CD4-positive, CD25-positive, alpha-beta regulatory T cell (primary cell): Measurements from ENCODE around the gene HES6. TPM values are rescaled to one million over a fixed set of nuclear protein-coding genes. Genes with fewer than 3 reads are reported as not detected.
A peak's percentile ranks its signal among the peaks of the same experiment; 100 is the strongest.

Source experiments
- ATAC-seq, 2 donors: fragments of 150-1000 bp; cut with Tn5 transposase; one replicate each; pipeline ENCODE4 v1.10.0; 2021; ENCODE audit warnings: low read depth in 2 of 2, moderate number of reproducible peaks in 2 of 2, moderate library complexity in 1 of 2
- DNase-seq, 3 donors: peaks; one replicate each; pipeline versions ENCODE4 v3.0.0 to v3.0.0-alpha.2; 2012 to 2022; ENCODE audit warnings: mixed read lengths in 1 of 3
- H3K27ac ChIP-seq: one replicate; pipeline ENCODE4 v1.7.0; 2013; ENCODE audit warnings: mild to moderate bottlenecking, low read length; ENCODE audit not compliant: insufficient read depth, poor library complexity, severe bottlenecking
- H3K27me3 ChIP-seq: one replicate; pipeline ENCODE4 v1.7.0; 2013; ENCODE audit warnings: low read length; ENCODE audit not compliant: control insufficient read depth, insufficient read depth
- H3K36me3 ChIP-seq: one replicate; pipeline ENCODE4 v1.7.0; 2013; ENCODE audit warnings: mild to moderate bottlenecking, low read length, moderate library complexity; ENCODE audit not compliant: control insufficient read depth, insufficient read depth
- H3K4me1 ChIP-seq: 2 replicates; pipeline ENCODE4 v1.7.0; 2013; ENCODE audit warnings: mild to moderate bottlenecking, low read length; ENCODE audit not compliant: insufficient read depth, control insufficient read depth, poor library complexity, severe bottlenecking
- H3K4me3 ChIP-seq: one replicate; pipeline ENCODE4 v1.7.0; 2013; ENCODE audit warnings: low read depth, mild to moderate bottlenecking, low read length, moderate library complexity
- H3K9me3 ChIP-seq, 2 experiments: 1 replicate in 1 of 2; 2 replicates in 1 of 2; pipeline ENCODE4 v1.7.0; 2013; ENCODE audit warnings: low read length in 2 of 2, mild to moderate bottlenecking in 1 of 2, moderate library complexity in 1 of 2; ENCODE audit not compliant: control insufficient read depth in 2 of 2
- H3K27ac Mint-ChIP-seq, 3 donors: one replicate each; pipeline ENCODE4 v1.8.0; 2020 to 2022; ENCODE audit warnings: mild to moderate bottlenecking in 3 of 3, mixed read lengths in 3 of 3, moderate library complexity in 2 of 3
- H3K27me3 Mint-ChIP-seq: one replicate; pipeline ENCODE4 v1.8.0; 2022; ENCODE audit warnings: mild to moderate bottlenecking, mixed read lengths
- H3K36me3 Mint-ChIP-seq: one replicate; pipeline ENCODE4 v1.8.0; 2020; ENCODE audit warnings: mixed read lengths
- H3K4me1 Mint-ChIP-seq, 4 donors: one replicate each; pipeline ENCODE4 v1.8.0; 2020 to 2022; ENCODE audit warnings: mixed read lengths in 4 of 4, mild to moderate bottlenecking in 1 of 4
- H3K4me3 Mint-ChIP-seq, 4 donors: one replicate each; pipeline ENCODE4 v1.8.0; 2020 to 2022; ENCODE audit warnings: mild to moderate bottlenecking in 4 of 4, mixed read lengths in 4 of 4, moderate library complexity in 3 of 4
- H3K9me3 Mint-ChIP-seq, 7 donors: one replicate each; pipeline ENCODE4 v1.8.0; 2020 to 2022; ENCODE audit warnings: mixed read lengths in 7 of 7, mild to moderate bottlenecking in 3 of 7, moderate library complexity in 2 of 7
- polyA plus RNA-seq, 4 donors: library from polyadenylated mRNA; unstranded; fragments of 300-500 nt; fragmentation: Illumina TruSeq; gene quantifications; one replicate each; pipeline ENCODE4 v1.2.3, GENCODE V29; 2021
- total RNA-seq: library from RNA; stranded (reverse); gene quantifications from one replicate; pipeline ENCODE4 v1.2.3, GENCODE V29; 2022

Gene HES6
- total and polyA plus RNA-seq, 5 donors from 2014 or later, result 1.5 to 3.9 (median 2.3) TPM

DNA sequence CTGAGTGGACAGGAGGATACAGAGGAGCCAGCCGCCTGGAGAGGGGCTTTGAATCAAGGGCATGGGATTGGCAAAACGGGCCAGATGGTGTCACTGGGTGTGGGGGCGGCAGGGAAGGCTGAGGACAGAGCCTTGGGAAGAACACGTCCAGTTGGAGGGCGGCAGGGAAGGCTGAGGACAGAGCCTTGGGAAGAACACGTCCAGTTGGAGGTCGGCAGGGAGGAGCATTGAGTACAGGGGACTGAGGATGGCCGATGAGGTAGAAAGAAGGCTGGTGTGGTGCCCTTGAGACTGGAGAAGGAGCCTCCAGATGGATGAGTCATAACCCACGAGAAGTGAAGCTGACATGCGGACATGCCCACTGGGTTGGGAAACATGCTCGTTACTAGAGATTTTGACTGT lies 4.5 kb downstream of the HES6 start:
- peak overlapping the region; percentile 10 to 75 (median 66) for H3K4me3 Mint-ChIP-seq
- H3K9me3 Mint-ChIP-seq, result peaks cover 0 to 3% (median 0%) of the 10 kb centered on the region in 7 donors
- peaks cover 12% of the 10 kb centered on the region for H3K27me3 ChIP-seq

GRCh38 chr2:238233625-238234024 lies 6.2 kb downstream of the HES6 start:
- no peaks in the 10 kb centered on the region for H3K36me3 ChIP-seq
- H3K27me3 ChIP-seq, result peaks cover 12% of the 10 kb centered on the region
- peaks cover 8 to 27% (median 14%) of the 10 kb centered on the region in 4 donors for H3K4me1 Mint-ChIP-seq
- DNase-seq (no peak), ATAC-seq (no peak)
- H3K27ac Mint-ChIP-seq, result no peak overlapping the region
- H3K9me3 Mint-ChIP-seq, result peaks cover 0 to 3% (median 1%) of the 10 kb centered on the region in 7 donors
- H3K27me3 Mint-ChIP-seq, result peaks cover 52% of the 10 kb centered on the region
- no peak overlapping the region for H3K4me3 ChIP-seq
- peak overlapping the region; percentile 60 to 77 (median 71) for H3K4me3 Mint-ChIP-seq
- no peaks in the 10 kb centered on the region for H3K9me3 ChIP-seq
- peaks cover 14% of the 10 kb centered on the region for H3K4me1 ChIP-seq
- no peak overlapping the region for H3K27ac ChIP-seq
- H3K36me3 Mint-ChIP-seq, result peaks cover 4% of the 10 kb centered on the region

More for the DNA sequence above, 4.5 kb downstream of the HES6 start:
- Mint-ChIP-seq H3K4me1 (peaks cover 8 to 25% (median 14%) of the 10 kb centered on the region in 4 donors), H3K27me3 (peaks cover 48% of the 10 kb centered on the region), H3K36me3 (peaks cover 4% of the 10 kb centered on the region), H3K27ac (no peak overlapping the region)
- ATAC-seq, result no peak
- no peaks in the 10 kb centered on the region for H3K36me3 ChIP-seq
- H3K4me1 ChIP-seq, result peaks cover 23% of the 10 kb centered on the region
- no peak for DNase-seq
- H3K27ac ChIP-seq, result no peak overlapping the region
- H3K9me3 ChIP-seq, result no peaks in the 10 kb centered on the region
- H3K4me3 ChIP-seq, result no peak overlapping the region

DNA sequence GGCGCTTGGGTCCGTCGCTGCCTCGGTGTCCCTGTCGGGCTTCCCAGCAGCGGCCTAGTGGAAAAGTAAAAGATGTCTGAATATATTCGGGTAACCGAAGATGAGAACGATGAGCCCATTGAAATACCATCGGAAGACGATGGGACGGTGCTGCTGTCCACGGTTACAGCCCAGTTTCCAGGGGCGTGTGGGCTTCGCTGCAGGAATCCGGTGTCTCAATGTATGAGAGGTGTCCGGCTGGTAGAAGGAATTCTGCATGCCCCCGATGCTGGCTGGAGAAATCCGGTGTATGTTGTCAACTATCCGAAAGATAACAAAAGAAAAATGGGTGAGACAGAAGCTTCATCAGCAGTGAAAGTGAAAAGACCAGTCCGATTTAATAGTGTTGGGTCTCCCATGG lies 8.0 kb downstream of the HES6 start:
- H3K27ac Mint-ChIP-seq, result no peak overlapping the region
- peaks cover 8 to 29% (median 14%) of the 10 kb centered on the region in 4 donors for H3K4me1 Mint-ChIP-seq
- peaks cover 39% of the 10 kb centered on the region for H3K27me3 Mint-ChIP-seq
- Histone ChIP-seq H3K4me1 (peaks cover 12% of the 10 kb centered on the region), H3K27me3 (peaks cover 8% of the 10 kb centered on the region), H3K27ac (no peak overlapping the region), H3K4me3 (no peak overlapping the region), H3K9me3 (no peaks in the 10 kb centered on the region), H3K36me3 (no peaks in the 10 kb centered on the region)
- peaks cover 4% of the 10 kb centered on the region for H3K36me3 Mint-ChIP-seq
- peak overlapping the region; percentile 63 to 89 (median 76) for H3K4me3 Mint-ChIP-seq
- H3K9me3 Mint-ChIP-seq, result peaks cover 0 to 3% (median 1%) of the 10 kb centered on the region in 7 donors
- no peak for DNase-seq
- ATAC-seq, result no peak

- no peak overlapping the region for H3K27ac Mint-ChIP-seq
- Histone ChIP-seq H3K4me1 (peaks cover 12% of the 10 kb centered on the region), H3K27ac (no peak overlapping the region), H3K36me3 (no peaks in the 10 kb centered on the region), H3K27me3 (peaks cover 8% of the 10 kb centered on the region), H3K9me3 (no peaks in the 10 kb centered on the region), H3K4me3 (no peak overlapping the region)
- ATAC-seq (peak; percentile 81 to 93), DNase-seq (peak; percentile 67 to 85 (median 72))
- peak overlapping the region; percentile 75 to 89 (median 82) for H3K4me3 Mint-ChIP-seq
- H3K27me3 Mint-ChIP-seq, result peaks cover 39% of the 10 kb centered on the region
- H3K9me3 Mint-ChIP-seq, result peaks cover 0 to 3% (median 1%) of the 10 kb centered on the region in 7 donors
- peaks cover 8 to 29% (median 14%) of the 10 kb centered on the region in 4 donors for H3K4me1 Mint-ChIP-seq
- H3K36me3 Mint-ChIP-seq, result peaks cover 4% of the 10 kb centered on the region
Measured at GRCh38 chr2:238231251-238231793, 8.5 kb downstream of the HES6 start.

GRCh38 chr2:238230699-238231098 lies 9.1 kb downstream of the HES6 start:
- Histone ChIP-seq H3K4me3 (peak overlapping the region; percentile 41), H3K36me3 (no peaks in the 10 kb centered on the region), H3K9me3 (no peaks in the 10 kb centered on the region), H3K27me3 (peaks cover 4% of the 10 kb centered on the region), H3K27ac (no peak overlapping the region), H3K4me1 (peaks cover 12% of the 10 kb centered on the region)
- Mint-ChIP-seq H3K9me3 (peaks cover 0 to 3% (median 1%) of the 10 kb centered on the region in 7 donors), H3K4me3 (peak overlapping the region; percentile 40 to 89 (median 82)), H3K27ac (peak overlapping the region in 1 of 3 donors; percentile 4), H3K4me1 (peaks cover 8 to 29% (median 14%) of the 10 kb centered on the region in 4 donors), H3K27me3 (peaks cover 34% of the 10 kb centered on the region), H3K36me3 (peaks cover 5% of the 10 kb centered on the region)
- DNase-seq (no peak), ATAC-seq (no peak)

- peaks cover 0 to 3% (median 0%) of the 10 kb centered on the region in 7 donors for H3K9me3 Mint-ChIP-seq
- no peaks in the 10 kb centered on the region for H3K27me3 ChIP-seq
- H3K9me3 ChIP-seq, result no peaks in the 10 kb centered on the region
- H3K36me3 Mint-ChIP-seq, result peaks cover 8% of the 10 kb centered on the region
- peaks cover 8% of the 10 kb centered on the region for H3K4me1 ChIP-seq
- H3K36me3 ChIP-seq, result no peaks in the 10 kb centered on the region
- peaks cover 6 to 26% (median 14%) of the 10 kb centered on the region in 4 donors for H3K4me1 Mint-ChIP-seq
- no peak overlapping the region for H3K4me3 ChIP-seq
- H3K27me3 Mint-ChIP-seq, result peaks cover 26% of the 10 kb centered on the region
- H3K27ac ChIP-seq, result no peak overlapping the region
- no peak for DNase-seq
- no peak overlapping the region for H3K27ac Mint-ChIP-seq
- peak overlapping the region in 1 of 4 donors; percentile 74 for H3K4me3 Mint-ChIP-seq
- no peak for ATAC-seq
Measured at GRCh38 chr2:238228700-238229099, 11.1 kb downstream of the HES6 start.

GRCh38 chr2:238227587-238228032 lies 12.2 kb downstream of the HES6 start:
- Histone ChIP-seq H3K4me1 (peaks cover 8% of the 10 kb centered on the region), H3K4me3 (no peak overlapping the region), H3K9me3 (no peaks in the 10 kb centered on the region), H3K27me3 (no peaks in the 10 kb centered on the region), H3K36me3 (no peaks in the 10 kb centered on the region), H3K27ac (no peak overlapping the region)
- Mint-ChIP-seq H3K27ac (no peak overlapping the region), H3K9me3 (peaks cover 0 to 3% (median 0%) of the 10 kb centered on the region in 7 donors), H3K36me3 (peaks cover 8% of the 10 kb centered on the region), H3K4me3 (no peak overlapping the region), H3K4me1 (peaks cover 5 to 24% (median 14%) of the 10 kb centered on the region in 4 donors), H3K27me3 (peaks cover 24% of the 10 kb centered on the region)
- DNase-seq (no peak), ATAC-seq (no peak)
